ENCODE results near the gene ATG2A.
"Not testable (repeated sequence)": the region's sequence is repeated elsewhere in the genome, so short reads cannot be mapped to it uniquely, and the experiment has no call there.

Gene ATG2A

DNA sequence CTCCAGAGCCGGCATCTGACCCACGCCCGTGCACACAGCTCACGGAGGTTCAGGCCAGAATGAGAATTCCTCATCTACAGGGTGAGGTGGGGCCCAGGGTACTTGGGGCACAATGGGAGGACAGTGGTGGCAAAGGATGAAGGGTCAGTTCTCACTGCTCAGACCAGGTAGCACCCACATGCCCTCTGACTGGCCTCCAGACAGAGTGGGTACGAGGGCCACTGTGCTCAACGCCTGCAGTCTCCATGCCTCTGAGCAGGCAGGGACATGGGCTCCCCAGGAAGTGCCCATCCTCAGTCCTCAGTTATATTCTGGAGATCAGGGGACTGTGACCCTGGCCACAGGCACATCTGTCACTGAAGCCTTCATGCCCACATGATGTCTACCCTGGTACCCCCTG is 59.5 kb downstream of the ATG2A start:
- DNase-seq (ENCODE audit: low read depth in 2 of 3, low spot score in 2 of 3), result no peak

DNA sequence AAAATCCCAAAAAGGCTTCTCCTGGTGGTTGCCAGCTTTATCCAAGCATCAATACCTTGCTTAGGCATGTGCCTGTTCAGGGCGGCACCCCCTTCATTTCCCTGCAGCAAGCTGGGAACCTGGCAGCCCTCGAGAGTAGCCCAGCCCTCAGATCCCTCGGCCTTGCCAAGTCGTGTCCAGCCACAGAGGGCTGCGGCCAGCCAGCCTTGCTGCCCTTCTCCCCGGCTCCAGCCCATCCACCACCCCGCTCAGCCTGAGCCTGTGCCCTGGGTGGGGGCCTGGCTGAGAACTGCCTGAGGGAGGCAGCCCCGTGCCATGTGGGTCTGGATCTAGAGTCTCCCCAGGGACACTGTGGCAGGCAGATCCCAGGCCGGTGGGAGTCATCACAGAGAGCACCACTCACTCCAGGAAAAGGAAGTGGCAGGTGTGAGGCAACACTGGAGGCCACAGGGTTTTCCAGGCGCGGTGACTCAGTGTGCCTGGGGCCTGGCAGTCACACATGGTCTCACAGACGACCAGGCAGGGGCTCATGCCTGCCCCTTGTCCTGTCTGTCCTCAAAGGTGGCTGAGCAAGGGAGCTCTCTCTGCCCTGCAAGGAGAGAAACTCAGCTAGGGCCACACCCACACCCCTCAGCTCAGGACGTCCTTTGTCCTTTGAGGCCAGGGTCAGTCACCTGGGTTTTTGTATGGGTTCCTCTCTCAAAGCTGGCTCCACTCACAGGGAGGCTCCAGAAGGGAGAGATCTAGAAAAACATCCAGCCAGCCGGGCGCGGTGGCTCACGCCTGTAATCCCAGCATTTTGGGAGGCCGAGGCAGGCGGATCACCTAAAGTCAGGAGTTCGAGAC is 60.4 kb downstream of the ATG2A start:
- peak in 1 of 3 experiments; percentile 53 for DNase-seq (ENCODE audit: low read depth in 2 of 3, low spot score in 2 of 3)

DNA sequence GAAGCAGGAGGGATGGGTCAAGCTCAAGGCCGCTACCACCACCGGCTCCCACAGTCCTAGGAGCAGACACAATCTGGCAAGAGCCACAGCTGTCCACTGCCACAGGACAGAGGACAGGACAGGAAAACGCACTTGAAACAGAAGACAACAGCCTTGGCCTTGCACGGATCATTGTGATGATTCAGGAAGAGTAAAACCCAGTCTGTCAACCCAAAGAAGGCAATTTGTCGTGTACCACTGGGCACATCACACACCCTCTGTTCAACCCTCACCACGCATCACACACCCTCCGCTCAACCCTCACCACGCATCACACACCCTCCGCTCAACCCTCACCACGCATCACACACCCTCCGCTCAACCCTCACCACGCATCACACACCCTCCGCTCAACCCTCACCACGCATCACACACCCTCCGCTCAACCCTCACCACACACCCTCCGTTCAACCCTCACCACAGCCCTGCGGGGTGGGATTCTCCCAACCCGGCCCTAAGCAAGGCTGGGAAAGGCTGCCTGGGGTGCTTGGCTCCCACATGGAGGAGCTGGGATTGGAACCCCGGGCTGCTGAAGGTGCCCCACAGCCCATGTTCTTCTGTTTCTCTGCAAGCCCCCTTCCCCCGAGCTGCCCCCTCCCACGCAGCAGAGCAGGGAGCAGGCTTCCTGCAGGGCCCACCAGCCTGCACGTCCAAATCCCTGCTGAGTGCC is 61.3 kb downstream of the ATG2A start:
- DNase-seq (ENCODE audit: low read depth in 2 of 3, low spot score in 2 of 3), result no peak

DNA sequence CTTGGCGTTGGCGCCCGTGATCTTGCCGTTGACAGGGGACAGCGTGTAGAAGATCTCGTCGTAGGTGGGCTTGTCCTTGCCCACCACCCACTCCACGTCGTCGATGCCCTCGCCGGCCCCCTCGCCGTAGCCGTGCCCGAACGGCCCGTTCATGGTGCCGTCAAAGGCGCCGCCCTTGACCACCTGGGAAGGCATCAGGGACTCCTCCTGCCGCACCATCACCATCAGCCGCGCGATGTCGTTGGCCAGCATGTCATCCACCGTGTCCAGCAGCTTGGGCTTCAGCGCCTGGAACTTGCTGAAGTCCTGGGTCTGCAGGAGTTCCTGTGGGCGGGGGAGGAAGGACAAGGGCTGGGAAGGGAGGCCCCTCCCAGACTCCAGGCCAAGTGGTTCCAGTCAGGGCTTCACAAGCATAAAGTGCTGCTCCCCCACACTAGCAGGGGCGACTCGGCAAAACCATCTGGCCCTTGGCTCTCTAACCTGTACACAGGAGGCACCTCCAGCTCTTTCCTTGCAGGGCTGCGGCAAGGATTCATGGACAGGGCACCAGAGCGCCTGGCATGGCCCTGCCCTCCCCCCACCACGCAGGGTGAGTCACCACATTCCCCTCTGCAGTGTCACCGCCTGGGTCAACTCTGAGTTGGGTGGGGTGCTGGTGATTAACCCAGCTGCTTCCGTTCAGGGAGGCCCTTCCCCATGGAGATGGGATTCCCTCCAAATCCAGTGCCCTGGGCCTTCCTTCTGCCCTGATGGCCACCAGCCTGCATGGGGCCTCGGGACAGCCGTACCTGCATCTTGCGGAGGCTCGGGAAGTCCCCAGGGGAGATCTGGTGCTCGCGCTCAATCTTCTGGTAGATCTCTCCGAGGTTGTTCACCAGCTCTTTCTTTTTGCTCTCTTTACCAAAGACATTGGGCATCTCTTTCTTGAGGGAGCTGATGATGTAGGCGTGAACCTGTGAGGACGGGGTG is 62.2 kb downstream of the ATG2A start:
- DNase-seq (ENCODE audit: low read depth in 2 of 3, low spot score in 2 of 3), result no peak

DNA sequence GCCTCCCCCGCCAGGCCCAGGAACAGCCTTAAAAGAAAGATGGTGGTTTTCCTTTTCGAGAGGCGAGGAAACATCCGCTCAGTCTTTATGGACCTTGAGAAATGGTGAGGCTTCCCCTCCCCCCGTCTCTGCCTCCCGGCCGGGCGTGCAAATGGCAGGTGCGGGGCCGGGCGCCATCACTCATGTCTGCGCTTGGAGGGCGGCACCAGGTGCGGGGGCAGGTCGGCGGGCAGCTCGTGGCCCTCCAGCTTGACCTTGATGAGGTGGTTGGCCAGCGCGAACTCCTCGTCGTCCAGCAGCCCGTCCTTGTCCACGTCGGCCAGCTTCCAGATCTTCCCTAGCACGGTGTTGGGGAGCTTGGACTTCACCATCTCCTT is 62.9 kb downstream of the ATG2A start:
- DNase-seq (ENCODE audit: low read depth in 2 of 3, low spot score in 2 of 3), result no peak

DNA sequence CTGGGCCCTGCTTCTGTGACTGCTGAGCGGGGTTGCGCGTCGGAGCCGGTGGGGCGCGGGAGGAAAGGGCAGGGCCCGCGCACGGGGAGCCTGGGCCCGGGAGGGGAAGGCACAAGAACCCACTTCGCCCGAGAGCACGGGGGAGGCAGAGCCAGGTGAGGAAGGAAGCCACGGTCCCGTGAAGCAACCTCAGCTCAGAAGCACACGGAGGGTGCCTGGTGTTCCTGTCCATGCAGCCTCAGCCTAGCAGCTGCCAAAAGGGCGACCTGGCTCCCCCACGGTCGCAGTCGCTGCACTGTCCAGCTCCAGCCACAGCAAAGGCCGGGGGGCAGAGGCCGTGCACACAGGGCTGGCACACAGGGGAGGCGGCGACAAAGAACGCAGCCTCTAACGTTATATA is 63.3 kb downstream of the ATG2A start:
- DNase-seq (ENCODE audit: low read depth in 2 of 3, low spot score in 2 of 3), result no peak

DNA sequence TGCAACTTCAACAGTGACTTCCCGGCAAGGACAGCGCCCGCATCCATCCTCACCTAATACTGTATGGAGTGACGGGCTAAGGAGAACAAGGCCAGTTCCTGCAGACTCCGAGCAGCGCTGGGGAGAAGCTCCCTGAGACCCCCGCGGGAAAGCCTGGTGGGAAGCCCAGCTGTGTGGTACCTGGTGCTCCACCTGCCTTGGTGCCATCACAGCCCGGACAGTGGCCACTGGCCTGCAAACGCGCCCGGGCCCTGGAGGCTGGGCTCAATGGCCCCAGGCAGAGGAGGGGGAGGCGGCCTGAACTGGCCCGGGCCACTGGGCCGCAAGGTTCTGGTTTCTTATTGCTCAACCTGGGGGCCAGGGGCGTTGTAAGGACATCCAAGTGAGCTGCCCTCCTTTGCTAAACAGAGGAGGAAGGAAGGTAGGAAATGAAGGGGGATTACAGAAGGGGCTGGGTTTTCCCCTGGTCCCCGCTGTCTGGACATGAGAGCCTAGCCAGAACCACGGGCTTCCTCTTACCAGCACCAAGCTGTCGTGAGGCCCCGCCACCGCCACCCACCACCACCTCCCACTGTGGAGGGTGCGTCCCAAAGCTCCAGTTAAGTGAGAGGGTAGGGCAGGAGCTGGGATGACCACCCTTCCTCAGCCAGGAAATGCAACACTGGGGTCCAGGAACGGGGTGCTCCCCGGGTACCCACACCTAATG is 64.1 kb downstream of the ATG2A start:
- DNase-seq (ENCODE audit: low read depth in 2 of 3, low spot score in 2 of 3), result no peak

DNA sequence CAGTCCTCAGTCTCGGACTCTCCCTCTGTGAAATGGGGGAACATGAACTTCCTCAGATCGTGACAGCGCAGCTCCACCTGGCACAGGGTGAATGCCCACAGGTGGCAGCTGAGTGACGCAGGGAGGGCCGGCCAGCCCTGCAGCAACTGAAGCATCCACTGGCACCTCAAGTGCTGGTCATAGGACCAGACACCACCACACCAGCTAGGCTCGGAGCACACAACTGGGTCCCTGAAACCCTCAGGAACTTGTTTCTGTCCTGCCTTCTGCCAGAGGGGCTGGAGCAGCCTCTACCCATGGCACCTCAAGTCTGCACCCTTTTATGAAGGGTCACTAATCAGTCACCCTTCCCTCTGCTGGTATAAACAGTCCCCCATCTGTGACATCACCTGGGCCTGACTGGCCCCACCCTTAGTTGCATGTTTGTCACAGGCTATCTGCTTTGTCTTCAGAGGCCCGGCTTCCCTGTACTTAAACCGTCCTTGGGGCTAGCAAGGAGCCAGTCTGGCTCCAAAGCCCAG is 65.1 kb downstream of the ATG2A start:
- no peak for DNase-seq (ENCODE audit: low read depth in 2 of 3, low spot score in 2 of 3)

DNA sequence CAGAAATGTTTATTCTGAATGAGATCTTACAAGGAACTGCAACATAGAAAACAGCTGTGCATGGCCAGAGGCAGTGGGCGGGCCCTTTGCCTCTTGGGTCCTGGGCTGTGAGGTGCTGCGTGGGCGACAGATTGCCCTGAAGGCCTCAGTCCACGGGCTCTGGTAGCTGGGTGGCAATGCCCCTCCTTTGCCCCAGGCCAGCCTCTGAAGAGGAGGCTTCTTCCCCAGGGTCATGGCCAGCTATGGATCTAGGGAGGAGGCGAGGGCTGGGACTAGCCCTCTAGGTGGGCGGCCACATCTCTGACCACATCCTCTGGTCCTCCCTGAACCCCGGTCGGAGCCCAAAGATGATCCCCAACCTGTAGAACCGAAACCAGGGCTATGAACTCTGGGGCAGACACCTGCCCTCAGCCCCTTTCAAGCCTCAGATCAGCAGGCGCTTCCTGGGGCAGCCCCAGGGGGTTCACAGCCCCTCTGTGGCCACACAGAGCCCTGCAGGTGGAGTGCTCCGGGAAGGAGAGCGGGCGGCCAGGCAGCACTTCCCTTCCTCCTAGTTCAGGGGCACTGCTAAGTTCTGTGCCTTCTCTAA is 65.9 kb downstream of the ATG2A start:
- DNase-seq (ENCODE audit: low read depth in 2 of 3, low spot score in 2 of 3), result peak in 1 of 3 experiments; percentile 57

DNA sequence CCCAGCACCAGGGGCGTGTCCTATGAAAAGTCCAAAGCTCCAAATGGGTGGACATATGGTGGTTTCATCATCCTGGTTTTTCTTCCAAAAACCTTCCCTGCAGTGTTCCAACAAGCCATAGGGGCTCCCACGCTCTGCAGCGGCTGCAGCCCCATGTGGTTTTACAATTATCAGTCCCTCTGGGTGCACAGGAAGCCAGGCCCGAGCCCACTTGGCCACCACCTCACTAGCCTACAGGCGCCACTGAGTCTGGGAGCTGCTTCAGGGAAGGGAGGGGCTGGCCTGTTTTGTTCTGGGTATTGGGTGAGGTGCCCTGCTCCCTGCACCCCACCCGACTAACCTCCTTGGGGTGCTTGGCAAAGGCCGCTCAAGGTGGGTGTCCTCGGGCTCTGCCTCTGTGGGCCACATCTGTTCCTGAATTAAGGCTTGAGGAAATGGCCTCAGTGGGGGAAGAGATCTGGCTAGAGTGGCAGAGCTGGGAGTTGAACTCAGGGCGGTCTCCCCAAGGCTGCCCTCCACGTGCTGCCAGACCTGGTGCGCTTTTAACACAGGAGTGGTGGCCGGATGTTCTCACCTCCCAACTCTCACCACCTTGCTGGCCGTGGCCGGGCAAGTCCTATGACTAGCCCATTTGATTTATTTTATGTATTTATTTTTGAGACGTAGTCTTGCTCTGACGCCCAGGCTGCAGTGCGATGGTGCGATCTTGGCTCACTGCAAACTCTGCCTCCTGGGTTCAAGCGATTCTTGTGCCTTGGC is 67.2 kb downstream of the ATG2A start:
- no peak for DNase-seq (ENCODE audit: low read depth in 2 of 3, low spot score in 2 of 3)

DNA sequence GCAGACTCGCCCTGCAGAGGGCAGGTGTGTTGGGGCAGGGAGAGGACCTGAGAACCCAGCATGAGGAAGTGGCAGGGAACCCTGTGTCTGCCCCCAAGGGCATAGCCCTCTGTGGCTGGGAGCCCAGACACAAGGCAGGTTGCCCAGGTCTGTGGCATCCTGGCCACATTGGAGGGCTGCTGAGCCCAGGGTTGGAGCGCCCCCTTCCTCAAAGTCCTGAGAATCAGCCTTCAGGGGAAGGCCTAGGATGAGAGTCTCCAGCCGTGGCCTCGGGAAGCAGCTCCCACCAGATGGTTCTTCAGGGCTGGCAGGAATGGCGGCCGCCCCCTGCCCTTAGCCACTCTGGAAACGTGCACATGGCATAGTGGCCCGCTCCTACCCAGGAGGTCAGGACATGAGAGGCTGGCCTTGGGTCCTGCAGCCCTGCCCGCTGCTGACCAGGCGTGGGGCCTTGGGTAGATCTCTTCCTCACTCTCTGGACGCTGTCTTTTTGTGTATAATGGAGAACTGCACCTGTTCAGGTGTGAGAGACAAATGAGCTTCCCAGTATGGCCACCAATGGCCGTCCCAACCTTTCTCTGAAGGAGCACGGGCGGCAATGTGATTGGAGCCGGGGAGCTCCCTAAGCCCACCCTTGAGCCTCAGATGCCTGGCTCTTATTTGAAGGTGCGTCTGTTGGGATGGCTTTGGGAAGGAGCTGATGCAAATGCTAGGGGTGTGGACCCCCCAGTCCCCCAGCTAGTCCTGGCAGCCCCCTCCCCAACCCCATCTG is 68.0 kb downstream of the ATG2A start:
- DNase-seq (ENCODE audit: low read depth in 2 of 3, low spot score in 2 of 3), result no peak

DNA sequence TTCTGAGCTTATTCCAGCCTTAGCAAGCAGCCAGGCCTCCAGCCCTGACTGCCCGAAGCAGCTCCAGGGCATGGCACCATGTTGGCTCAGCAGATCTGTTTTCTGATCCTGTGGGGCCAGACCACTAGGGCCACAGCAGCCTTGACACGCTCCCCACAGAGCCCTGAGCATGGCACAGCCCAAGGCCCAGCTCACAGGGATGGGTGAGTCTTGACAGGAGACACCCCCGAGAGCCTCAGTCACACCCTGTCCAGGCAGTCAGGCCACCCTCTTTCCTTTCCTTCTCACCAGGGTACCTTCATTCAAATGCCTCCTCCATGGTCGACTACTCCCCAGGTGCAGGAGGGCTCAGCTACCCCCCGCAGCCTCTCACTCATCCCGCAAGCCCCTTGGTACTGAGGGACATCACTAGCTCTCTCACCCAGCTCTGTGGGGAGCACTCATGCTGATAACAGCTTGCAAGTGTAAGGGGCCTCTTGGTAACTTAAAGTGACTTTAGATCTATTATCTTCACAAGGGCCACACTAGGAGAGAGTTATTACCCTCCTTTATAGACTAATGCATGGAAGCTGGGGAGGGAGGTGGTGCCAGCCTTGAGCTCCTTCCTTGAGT is 68.7 kb downstream of the ATG2A start:
- DNase-seq (ENCODE audit: low read depth in 2 of 3, low spot score in 2 of 3), result no peak

DNA sequence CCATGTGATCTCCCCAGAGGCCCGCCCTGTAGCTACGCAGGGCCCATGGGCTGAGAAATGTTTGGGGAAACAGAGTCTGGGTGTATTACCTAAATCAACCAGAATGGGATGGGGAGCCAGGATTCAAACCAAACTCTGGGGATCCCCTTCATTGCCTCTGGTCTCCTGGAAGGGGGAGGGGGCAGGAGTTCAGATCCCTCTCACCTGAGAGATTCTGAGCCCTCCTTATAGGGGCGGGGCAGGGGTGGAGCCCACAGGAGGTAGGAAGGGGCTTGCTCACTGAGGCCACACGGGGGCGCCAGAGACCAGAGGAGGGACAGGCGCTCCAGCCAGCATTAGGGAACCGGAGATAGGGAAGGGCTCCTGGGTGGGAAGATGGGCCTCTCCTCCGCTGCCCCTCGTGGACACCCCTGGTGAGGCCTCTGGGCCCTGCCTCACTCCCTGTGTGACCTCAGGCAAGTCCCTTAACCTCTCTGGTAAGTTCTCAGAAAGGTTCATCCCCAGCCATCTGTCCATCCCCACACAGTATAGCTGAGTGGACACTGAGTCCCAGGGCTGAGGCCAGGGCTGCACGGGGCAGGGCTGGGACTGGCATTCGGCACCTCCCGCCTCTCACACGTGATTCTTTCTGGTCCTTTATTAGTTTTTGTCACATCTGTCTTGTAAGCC is 69.9 kb downstream of the ATG2A start:
- peak in 2 of 3 experiments; percentile 95 to 97 for DNase-seq (ENCODE audit: low read depth in 2 of 3, low spot score in 2 of 3)

DNA sequence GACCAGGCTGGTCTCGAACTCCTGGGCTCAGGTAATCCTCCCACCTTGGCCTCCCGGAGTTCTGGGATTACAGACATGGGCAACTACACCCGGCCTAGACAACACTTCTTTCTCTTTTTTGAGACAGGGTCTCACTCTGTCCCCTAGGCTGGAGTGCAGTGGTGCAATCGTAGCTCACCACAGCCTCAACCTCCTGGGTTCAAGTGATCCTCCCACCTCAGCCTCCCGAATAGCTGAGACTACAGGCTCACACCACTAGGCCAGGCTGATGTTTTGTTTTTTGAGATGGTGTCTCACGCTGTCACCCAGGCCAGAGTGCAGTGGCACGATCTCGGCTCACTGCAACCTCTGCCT is 71.3 kb downstream of the ATG2A start:
- not testable (repeated sequence) for DNase-seq (ENCODE audit: low read depth in 2 of 3, low spot score in 2 of 3)

DNA sequence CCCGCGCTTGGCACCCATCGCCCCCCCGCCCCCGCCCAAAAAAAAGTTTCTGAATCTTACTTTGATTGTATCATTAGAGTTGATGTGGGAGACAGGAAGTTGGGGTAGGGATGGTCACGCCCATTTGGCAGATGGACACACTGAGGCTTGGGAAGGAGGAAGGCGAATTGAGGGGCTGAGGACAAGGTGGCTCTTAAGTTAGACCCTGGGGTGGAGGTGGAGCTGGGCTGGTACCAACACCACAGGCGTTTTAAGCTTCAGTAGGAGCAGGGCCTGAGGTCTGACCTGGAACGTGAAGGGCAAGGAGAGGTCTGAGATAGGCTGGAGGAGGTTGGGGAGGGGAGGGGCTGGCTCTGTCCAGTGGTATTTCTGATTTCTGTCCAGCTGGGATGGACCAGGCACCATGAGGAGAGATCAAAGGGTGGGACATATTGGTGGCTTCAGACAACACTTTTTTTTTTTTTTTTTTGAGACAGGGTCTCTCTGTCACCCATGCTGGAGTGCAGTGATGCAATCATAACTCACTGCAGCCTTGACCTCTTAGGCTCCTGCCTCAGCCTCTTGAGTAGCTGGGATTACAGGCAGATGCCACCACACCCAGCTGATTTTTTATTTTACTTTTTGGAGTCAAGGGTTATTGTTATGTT is 71.8 kb downstream of the ATG2A start:
- DNase-seq (ENCODE audit: low read depth in 2 of 3, low spot score in 2 of 3), result no peak
